ENCODE data around the gene COX6B2.
"Not testable (repeated sequence)": the region's sequence is repeated elsewhere in the genome, so short reads cannot be mapped to it uniquely, and the experiment has no call there.

COX6B2 gene

GRCh38 chr19:55341595-55342531 is 12.7 kb downstream of the COX6B2 start:
- no peak for DNase-seq

- DNase-seq, result peak; percentile 86
Measured at GRCh38 chr19:55341171-55341588, 13.3 kb downstream of the COX6B2 start.

DNA sequence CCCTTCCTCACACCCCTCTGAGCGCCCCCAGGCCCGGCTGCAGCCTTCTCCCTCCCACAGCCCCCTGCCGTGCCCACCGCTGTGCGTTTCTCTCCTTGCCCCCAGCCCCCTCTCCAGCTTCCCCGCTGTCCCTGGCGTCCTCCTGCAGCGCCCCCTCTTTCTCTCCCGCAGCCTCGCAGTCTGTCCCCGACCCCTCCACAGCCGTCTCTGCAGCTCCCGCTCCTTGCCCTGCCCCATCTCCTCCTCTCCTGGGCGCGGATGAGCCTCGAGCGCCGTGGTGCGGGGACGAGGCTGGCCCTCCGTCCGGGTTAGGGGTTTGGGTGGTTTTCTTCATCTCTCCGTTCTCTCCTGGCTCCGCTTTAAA is 13.8 kb downstream of the COX6B2 start:
- peak; percentile 62 for DNase-seq

DNA sequence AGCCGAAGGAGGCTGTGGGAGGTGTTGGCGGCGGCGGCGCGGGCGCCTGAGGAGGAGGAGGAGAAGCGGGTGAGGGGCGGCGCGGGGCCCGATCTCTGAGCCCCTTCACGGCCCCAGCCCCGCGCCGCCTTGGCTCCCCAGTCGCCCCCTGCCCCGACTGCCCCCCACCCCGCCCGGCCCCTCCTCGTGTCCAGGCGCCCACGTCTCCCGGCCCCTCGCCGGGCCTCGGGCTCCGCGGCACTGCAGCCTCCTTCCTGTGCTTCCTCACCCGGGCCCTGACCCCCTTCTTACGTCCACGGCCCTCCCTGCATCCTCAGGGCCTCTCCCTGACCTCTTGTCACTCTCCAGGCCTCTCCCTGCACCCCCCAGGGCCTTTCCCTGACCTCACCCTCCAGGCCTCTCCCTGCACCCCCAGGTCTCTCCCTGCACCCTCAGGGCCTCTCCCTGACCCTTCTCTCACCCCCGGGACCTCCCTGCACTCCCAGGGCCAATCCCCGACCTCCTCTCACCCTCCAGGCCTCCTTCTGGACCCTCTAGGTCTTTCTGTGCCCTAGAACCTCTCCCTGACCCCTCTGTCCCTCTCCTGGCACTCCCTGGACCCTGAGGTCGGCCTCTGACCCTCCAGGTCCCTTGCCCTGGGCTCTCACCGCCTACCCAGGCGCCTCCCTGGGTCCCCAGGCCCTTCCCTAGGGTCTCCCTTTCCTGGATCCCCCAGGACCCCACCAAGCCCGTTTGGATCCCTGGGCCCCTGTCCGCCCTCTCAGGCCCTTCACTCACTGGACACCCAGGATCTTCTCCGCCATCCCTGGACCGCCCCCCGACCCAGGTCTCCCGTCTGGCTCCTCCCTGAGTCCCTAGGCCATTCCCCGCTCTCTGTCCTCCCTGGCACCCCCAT is 14.4 kb downstream of the COX6B2 start:
- no peak for DNase-seq

DNA sequence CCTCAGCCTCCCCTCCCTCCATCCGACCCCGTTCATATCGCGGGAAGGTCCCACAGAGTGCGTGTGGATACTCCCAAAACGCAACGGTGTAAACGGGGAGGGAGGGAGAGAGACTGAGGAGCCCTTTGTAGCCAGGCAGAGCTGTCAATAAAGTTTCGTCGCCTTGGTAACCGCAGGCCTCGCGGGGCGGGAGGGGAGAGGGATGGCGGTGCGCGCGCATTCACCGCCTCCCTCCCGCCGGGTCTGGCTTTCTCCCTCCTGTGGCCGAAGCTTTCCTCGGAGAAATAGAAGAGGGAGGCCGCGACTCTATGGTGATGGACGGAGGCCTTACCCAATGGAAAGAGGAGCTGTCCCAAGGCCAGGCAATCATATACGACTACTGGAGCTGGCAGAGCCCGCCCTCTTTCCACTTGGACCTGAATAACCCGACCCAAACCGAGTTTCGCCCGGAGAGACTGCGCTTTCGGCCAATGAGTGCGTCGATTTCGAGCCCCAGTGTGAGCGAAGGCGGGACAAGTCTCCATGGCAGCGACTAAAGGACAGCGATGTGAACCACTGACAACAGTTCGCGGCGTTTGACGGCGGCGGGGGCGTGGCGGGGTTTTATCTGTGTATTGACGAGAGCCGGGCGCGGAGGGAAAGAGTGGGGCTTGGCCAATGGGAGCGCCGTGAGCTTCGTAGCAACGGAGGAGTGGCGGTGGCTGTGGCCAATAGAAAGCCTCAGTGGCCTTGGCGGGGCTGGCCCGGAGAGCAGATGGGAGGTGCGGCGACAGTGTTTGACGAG is 15.2 kb downstream of the COX6B2 start, which contains the start of gene KMT5C:
Gene KMT5C, plus strand, starts transcription at position 772 of the 784 bp plus-strand sequence. CDS start 2,061 bp downstream, outside the sequence.
- DNase-seq, result peak; percentile 99

GRCh38 chr19:55336101-55336500 is 18.4 kb downstream of the COX6B2 start:
- DNase-seq, result no peak

DNA sequence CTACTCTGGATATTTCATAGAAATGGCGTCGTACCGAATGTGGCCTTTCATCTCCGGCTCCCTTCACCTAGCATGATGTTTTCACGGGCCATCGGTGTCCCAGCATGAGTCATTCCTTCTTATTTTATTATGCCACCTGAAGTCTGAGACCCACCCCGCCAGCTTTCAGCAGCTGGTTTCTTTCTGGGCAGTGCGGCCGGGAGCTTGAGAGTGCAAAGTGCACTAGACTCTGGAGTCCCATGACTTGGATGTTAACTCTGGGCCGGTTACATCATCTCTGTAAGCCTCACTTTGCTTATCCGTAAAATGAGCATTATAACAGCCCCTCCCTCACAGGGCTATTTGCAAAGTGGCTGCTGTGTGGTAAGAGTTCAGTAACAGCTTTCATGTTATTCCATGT is 20.6 kb downstream of the COX6B2 start:
- no peak for DNase-seq

DNA sequence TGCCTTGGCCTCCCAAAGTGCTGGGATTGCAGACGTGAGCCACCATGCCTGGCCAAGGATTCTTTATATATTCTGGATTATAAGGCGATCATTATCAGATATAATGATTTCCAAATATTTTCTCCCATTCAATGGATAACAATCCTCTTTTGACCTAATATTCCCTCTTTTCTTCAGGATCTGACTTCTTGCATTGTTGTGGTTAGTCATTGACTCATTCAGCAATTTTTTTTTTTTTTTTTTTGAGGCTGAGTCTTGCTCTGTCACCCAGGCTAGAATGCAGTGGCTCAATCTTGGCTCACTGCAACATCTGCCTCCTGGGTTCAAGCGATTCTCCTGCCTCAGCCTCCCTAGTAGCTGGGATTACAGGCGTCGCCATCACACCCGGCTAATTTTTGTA is 24.7 kb downstream of the COX6B2 start:
- not testable (repeated sequence) for DNase-seq

DNA sequence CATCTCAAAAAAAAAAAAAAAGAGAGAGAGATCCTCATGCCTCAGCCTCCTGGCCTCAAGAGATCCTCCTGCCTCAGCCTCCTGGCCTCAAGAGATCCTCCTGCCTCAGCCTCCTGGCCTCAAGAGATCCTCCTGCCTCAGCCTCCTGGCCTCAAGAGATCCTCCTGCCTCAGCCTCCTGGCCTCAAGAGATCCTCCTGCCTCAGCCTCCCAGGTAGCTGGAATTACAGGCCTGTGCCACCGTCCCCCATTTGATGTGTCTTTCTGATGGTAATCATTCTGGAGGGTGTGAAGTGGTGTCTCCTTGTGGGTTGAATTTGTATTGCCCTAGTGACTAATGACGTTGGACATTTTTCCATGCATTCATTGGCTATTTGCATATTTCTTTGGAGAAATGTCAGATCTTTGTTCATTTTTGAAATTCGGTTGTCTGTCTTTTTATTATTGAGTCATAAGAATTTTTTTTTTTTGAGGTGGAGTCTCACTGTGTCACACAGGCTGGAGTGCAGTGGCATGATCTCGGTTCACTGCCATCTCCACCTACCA is 25.7 kb downstream of the COX6B2 start:
- not testable (repeated sequence) for DNase-seq

GRCh38 chr19:55325172-55325571 is 29.3 kb downstream of the COX6B2 start, which contains the start of gene TMEM150B:
TSS of gene TMEM150B (minus strand) at chr19:55325341. CDS start at chr19:55321036, 4,305 bp downstream.
- DNase-seq, result no peak

GRCh38 chr19:55324662-55325061 is 29.9 kb downstream of the COX6B2 start:
- no peak for DNase-seq

DNA sequence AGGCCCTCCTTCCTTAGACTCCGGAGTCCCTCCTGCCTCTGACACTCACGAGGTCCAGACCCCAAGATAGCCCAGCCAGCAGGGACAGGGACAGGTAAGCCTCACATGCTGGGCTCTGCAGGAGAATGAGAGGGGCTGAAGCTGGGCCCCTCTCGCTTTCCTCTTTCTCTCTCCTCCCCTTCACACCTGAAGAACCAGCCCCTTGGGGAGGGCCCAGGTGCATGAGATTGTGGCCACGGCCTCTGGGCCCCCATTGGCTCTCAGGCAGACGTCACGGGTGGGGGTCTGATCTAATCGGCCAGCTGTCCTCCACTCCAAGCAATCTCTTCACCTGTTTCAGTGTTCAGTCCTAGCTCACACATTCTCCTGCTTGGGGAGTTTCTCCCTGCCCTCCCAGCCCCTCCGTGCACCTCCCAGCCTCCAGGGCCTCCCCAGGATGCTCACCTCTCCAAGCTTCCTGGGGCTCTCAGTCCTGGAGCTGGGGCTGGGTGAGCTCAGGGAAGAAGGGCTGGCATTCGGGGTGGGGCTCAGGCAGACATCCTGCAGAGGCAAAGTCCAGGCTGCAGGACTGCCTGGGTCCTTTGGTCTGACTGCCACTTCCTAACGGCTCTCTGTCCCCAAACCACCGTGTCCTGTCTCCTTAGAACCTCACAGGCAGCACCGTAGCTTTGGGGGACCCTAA is 32.2 kb downstream of the COX6B2 start:
- no peak for DNase-seq

DNA sequence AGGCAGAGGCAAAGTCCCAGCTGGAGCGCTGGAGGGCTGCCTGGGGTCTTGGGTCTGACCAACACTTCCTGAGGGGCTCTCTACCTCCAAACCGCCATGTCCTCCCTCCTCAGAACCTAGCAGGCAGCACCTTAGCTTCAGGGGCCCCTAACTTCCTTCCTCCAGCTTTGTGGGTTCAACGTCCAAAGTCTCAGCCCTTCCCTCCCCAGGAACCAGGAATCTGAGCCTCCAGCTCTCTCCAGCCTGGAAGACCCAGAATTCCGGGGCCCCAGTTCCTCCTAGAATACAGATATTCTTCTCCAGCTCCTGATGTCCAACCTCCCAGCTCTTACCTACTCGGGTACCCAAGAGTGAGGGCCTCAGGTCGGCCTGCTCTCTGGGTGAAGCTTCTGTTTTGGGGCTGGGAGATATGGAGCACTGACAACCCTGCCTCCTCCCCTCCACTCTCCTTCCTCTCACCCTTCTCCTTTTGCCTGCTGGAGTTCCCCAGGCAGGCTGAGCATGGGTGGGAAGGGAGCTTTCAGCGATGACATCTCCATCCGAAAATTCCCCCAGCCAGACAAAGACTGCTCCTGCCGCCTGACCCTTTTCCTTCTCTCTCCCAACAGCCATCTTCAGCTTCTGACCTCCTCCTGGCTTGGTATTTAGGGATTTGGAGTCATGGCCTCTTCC is 32.9 kb downstream of the COX6B2 start:
- DNase-seq, result no peak

DNA sequence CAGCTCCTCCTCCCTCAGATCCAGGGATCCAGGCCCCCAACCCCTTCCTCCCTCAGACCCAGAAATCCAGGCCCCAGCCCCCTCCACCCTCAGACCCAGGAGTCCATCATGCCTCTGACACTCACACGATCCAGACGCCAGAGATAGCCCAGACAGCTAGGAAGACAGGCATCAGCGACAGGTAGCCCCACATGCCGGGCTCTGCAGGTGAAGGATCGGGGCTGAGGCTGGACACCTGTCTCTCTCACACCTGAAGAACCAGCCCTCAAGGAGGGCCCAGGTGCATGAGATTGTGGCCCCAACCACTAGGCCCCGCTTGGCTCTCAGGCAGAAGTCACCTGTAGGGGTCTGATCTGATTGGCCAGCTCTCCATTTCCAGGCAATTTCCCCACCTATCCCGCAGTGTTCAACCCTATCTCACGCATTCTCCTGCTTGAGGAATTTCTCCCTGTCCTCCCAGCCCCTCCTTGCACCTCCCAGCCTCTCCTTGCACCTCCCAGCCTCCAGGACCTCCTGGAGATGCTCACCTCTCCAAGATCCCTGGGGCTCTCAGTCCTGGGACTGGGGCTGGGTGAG is 33.6 kb downstream of the COX6B2 start:
- no peak for DNase-seq

GRCh38 chr19:55319785-55320184 is 34.7 kb downstream of the COX6B2 start:
- DNase-seq, result peak; percentile 7

DNA sequence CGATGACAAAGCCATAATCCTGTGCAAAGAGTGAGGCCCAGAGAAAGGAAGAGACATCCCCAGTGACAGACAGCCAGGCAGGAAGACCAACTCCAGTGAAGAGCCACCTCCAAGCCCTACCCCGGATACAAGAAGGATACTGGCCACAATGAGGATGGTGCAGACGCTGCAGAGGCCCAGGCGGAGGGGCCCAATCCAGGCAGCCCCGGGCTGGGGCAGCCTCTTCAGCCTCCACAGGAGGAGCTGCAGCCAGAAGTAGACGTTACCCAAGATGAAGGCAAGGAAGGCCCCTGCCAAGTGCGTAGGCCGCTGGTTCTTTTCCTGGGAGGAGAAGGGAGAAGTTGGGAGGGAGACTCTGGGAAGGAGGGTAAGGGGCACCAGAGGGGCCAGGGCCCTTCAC is 37.9 kb downstream of the COX6B2 start:
- no peak for DNase-seq

DNA sequence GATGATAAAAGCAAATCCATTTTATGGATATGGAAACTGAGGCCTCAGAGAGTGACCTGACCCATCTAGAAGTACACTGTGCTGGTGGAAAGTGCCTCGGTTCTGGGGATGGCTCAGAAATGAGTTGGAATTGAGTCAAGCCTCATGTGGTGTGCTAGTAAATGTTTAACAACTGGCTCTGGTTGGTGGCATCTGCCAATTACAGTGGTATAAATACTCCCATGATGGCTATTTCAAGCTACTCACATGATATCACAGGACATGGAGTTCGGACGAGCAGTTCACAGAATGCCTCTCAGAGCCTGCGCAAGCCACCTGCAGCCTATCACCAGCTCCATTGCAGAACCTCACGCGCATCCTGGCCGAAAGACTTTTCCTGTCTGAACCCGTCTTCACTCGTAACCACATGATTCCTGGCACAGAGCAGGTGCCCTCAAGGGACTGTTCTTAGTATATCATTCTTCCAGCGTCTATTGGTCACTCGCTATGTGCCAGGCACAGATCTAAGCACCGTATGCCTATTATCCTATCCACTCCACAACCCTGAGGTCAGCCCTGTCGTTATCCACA is 38.5 kb downstream of the COX6B2 start:
- no peak for DNase-seq

- DNase-seq, result no peak
Measured at GRCh38 chr19:55314396-55314795, 40.1 kb downstream of the COX6B2 start.

DNA sequence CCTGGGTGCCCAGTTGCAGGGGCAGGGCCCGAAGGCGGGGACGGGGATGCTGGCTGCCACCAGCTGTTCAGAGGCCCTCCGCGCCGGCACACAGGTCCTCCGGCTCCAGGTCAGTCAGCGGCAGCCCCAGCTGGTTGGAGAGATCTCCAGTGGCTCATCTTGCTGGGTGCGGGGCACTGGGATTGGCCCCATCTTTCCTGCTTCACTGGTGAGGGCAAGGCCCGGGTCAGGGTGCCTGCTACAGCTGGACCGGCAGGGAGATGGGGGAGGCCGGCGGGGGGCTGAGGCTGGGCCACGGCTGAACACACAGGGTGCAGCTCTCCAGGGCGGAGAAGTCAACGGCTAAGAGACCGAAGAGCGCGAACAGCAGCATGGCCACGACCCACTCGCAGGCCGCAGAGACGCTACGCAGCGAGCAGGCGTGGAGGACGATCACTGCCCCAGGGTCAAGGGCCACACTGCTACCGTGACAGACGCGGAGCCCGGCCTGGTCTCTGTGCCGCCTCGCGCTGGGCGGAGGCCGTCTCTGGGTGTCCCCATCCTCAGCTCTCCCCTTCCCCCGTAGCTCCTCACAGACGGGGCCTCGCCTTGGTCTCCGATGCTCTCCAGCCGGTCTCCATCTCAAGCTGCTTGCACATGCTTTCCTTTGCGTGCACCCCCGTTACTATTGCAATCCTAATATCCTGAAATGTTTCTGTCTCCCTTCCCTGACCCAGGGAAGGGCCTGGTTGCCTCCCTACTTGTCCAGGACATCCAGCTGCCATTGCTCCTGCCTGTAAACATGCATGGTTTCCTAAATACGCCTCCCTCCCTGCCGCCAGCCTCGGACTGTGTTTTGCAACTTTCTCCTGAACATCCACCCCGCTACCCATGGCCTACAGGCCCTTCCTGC is 41.7 kb downstream of the COX6B2 start:
- DNase-seq, result no peak
